CD4-positive, alpha-beta T cell (primary cell): Measurements from ENCODE around the gene BCL2A1. TPM values are rescaled to one million over a fixed set of nuclear protein-coding genes. Genes with fewer than 3 reads are reported as not detected.

ENCODE experiments used
- ATAC-seq: fragments of 200-7000 bp; cut with Tn5 transposase; one replicate; pipeline ENCODE4 v1.10.0; 2022; ENCODE audit warnings: mild to moderate bottlenecking; ENCODE audit not compliant: poor library complexity
- CTCF ChIA-PET: fragments of 350-600 bp; sonication (Branson Sonifier 250); formaldehyde crosslinking; loops from one replicate; lab custom pipeline; 2021; ENCODE audit warnings: antibody characterized with exemption, inconsistent platforms; lab: Charles Lee
- POLR2A ChIA-PET: fragments of 350-600 bp; sonication (Branson Sonifier 250); formaldehyde crosslinking; loops from one replicate; lab custom pipeline; 2021; ENCODE audit warnings: antibody characterized with exemption, inconsistent platforms; lab: Charles Lee
- DNase-seq, 14 experiments: peaks; one replicate each; pipeline ENCODE4 v3.0.0-alpha.2; 2013 to 2020; ENCODE audit warnings: mixed read lengths in 2 of 14
- H3K27ac ChIP-seq, 2 donors: one replicate each; pipeline versions ENCODE4 v1.5.1 to v1.7.0; 2013; ENCODE audit warnings: low read length in 2 of 2, low read depth in 1 of 2, mild to moderate bottlenecking in 1 of 2
- H3K27me3 ChIP-seq, 2 experiments: 1 replicate in 1 of 2; 2 replicates in 1 of 2; pipeline versions ENCODE4 v1.6.1 to v1.7.0; 2013; ENCODE audit warnings: low read length in 2 of 2, control low read depth in 1 of 2, mild to moderate bottlenecking in 1 of 2, moderate library complexity in 1 of 2; ENCODE audit not compliant: insufficient read depth in 2 of 2, control insufficient read depth in 1 of 2
- H3K36me3 ChIP-seq: one replicate; pipeline ENCODE4 v1.6.1; 2013; ENCODE audit warnings: low read length, control low read depth; ENCODE audit not compliant: insufficient read depth
- H3K4me1 ChIP-seq: one replicate; pipeline ENCODE4 v1.6.1; 2013; ENCODE audit warnings: low read length, control low read depth; ENCODE audit not compliant: insufficient read depth
- H3K4me3 ChIP-seq: one replicate; pipeline ENCODE4 v1.5.1; 2013; ENCODE audit warnings: mild to moderate bottlenecking, low read length, moderate library complexity
- H3K9me3 ChIP-seq, 2 experiments: 1 replicate in 1 of 2; 2 replicates in 1 of 2; pipeline versions ENCODE4 v1.6.1 to v1.7.0; 2013; ENCODE audit warnings: low read length in 2 of 2, mild to moderate bottlenecking in 2 of 2, control low read depth in 1 of 2, moderate library complexity in 1 of 2; ENCODE audit not compliant: control insufficient read depth in 1 of 2, insufficient read depth in 1 of 2
- H3K27ac Mint-ChIP-seq: one replicate; pipeline ENCODE4 v1.8.0; 2020; ENCODE audit warnings: mixed read lengths
- H3K27me3 Mint-ChIP-seq: one replicate; pipeline ENCODE4 v1.8.0; 2021; ENCODE audit warnings: mixed read lengths
- H3K36me3 Mint-ChIP-seq: one replicate; pipeline ENCODE4 v1.8.0; 2021; ENCODE audit warnings: low read depth, mixed read lengths
- H3K4me1 Mint-ChIP-seq: one replicate; pipeline ENCODE4 v1.8.0; 2021; ENCODE audit warnings: low read depth, mixed read lengths
- H3K4me3 Mint-ChIP-seq: one replicate; pipeline ENCODE4 v1.8.0; 2020; ENCODE audit warnings: mild to moderate bottlenecking, mixed read lengths
- H3K9me3 Mint-ChIP-seq: one replicate; pipeline ENCODE4 v1.8.0; 2020; ENCODE audit warnings: mixed read lengths
- intact Hi-C, 2 experiments: fragments of 100-400 bp; cut with DNase I in 1 of 2; cut with micrococcal nuclease in 1 of 2; formaldehyde crosslinking; loops; one replicate each; pipeline versions ENCODE4 v1.15.1 to v1.9.0; 2023 to 2025; cut with DNase I, micrococcal nuclease
- total RNA-seq, 174 experiments: library from RNA in 2 of 174; stranded (reverse) in 2 of 174; gene quantifications; one replicate each; pipeline ENCODE4 v1.2.3 and lab custom pipeline; 2021 to 2026
- TF ChIP-seq, protein P1 (sequence below): fragments of 200-600 bp; IDR thresholded peaks from one replicate; pipeline ENCODE4 v1.8.0; 2022; ENCODE audit warnings: antibody characterized with exemption, mild to moderate bottlenecking

Gene BCL2A1
- total RNA-seq, 2 experiments from 2014 or later = 18.7 to 20.0 TPM

DNA sequence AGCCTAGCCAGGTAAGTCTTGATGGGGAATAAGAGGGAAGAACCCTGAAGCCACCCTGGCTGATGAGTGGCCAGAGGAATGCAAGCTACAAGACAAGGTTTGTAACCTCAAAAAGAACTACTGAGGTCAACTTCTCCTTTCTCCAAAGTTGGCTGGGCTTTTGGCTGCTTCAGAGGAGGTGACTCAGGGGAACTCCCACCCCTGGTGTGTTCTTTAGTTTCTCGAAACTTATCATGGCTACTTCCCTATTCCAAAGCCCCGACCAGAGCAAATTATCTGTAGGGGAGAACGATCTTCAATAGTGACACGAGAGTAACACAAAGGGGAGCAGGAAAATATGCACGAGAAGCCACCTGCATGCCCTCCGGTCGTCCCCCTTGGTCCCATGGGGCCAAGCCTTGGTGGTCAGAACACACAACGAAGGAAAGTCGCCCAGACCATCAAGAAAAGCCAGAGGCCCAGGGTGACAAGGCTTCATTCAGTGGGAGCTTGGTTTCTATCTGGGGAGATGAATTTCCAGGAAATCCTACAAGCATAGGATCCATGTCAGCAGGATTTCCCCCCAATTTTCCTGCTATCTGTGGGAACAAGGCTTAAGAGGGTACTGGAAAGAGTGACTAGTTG, 6.5 kb upstream of the BCL2A1 start:
- TF ChIP-seq, protein P1, sequence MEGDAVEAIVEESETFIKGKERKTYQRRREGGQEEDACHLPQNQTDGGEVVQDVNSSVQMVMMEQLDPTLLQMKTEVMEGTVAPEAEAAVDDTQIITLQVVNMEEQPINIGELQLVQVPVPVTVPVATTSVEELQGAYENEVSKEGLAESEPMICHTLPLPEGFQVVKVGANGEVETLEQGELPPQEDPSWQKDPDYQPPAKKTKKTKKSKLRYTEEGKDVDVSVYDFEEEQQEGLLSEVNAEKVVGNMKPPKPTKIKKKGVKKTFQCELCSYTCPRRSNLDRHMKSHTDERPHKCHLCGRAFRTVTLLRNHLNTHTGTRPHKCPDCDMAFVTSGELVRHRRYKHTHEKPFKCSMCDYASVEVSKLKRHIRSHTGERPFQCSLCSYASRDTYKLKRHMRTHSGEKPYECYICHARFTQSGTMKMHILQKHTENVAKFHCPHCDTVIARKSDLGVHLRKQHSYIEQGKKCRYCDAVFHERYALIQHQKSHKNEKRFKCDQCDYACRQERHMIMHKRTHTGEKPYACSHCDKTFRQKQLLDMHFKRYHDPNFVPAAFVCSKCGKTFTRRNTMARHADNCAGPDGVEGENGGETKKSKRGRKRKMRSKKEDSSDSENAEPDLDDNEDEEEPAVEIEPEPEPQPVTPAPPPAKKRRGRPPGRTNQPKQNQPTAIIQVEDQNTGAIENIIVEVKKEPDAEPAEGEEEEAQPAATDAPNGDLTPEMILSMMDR = no peak
- Histone ChIP-seq H3K27me3 (no peaks in the 10 kb centered on the region), H3K36me3 (no peaks in the 10 kb centered on the region), H3K9me3 (no peaks in the 10 kb centered on the region), H3K27ac (peak overlapping the region in 1 of 2 donors; percentile 36), H3K4me3 (no peak overlapping the region), H3K4me1 (peaks cover 8% of the 10 kb centered on the region)
- Mint-ChIP-seq H3K36me3 (no peaks in the 10 kb centered on the region), H3K9me3 (no peaks in the 10 kb centered on the region), H3K27me3 (no peaks in the 10 kb centered on the region), H3K27ac (no peak overlapping the region), H3K4me1 (peaks cover 13% of the 10 kb centered on the region), H3K4me3 (no peak overlapping the region)
- no peak for ATAC-seq
- intact Hi-C loops = no loop called here
- ChIA-PET POLR2A (interaction anchor here (0.6 kb wide), 1 partner anchor 121 kb away, joined by 4 read pairs; no protein-coding TSS in a partner anchor), CTCF (interaction anchor here (1.0 kb wide), 1 partner anchor 43 kb away, joined by 3 read pairs; no protein-coding TSS in a partner anchor)
- DNase-seq = peak in 2 of 14 experiments; percentile 60 to 73

DNA sequence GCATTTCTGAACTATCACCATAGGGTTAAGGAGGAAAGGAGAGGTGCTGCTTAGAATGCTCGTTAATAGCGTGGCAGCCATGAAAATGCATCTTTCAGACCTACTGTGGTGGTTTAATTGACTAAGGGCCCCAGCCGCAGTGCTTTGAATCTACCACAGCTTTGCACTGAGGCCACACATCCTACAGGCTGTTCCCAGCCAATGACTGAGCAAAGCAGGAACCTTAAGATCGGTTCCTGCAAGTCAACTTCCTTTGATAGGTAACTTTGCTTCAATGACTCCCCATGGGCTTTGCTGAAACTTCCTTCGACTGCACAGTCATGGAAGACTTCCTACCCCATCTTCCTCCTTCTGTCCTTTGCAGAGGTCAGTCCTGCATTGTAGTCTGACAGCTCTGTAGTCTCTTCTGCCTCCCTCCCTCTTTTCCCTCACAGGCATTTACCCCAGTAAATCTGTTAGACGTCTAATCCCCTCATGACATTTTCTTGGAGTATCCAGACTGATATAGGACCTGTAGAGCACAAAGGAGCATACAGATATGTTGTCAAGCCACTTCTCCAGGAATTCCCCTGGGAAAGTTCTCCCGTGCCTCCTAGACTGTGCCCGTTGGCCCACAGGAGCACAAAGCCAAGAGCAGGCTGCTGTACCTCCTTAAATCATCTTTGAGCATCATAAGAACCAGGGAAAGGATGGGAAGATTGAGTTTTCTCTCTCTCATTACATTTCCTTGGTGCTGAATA, 2.6 kb upstream of the BCL2A1 start:
- Mint-ChIP-seq H3K36me3 (peaks cover 3% of the 10 kb centered on the region), H3K4me1 (peaks cover 39% of the 10 kb centered on the region), H3K27me3 (no peaks in the 10 kb centered on the region), H3K9me3 (no peaks in the 10 kb centered on the region), H3K4me3 (no peak overlapping the region), H3K27ac (peak overlapping the region; percentile 26)
- intact Hi-C loops = loop anchor here in 1 of 2 experiments (2.0 kb wide), 1 partner anchor 77 kb away; the partner anchor contains the start of gene MTHFS
- ATAC-seq (no peak), DNase-seq (peak in 2 of 14 experiments; percentile 13 to 44)
- peaks cover 18% of the 10 kb centered on the region for H3K4me1 ChIP-seq
- no peak overlapping the region for H3K27ac ChIP-seq
- POLR2A ChIA-PET = no interaction called here
- no peak overlapping the region for H3K4me3 ChIP-seq
- H3K9me3 ChIP-seq = no peaks in the 10 kb centered on the region
- CTCF ChIA-PET = interaction anchor here (1.0 kb wide), 1 partner anchor 77 kb away, joined by 3 read pairs; the partner anchor contains the start of gene MTHFS
- H3K36me3 ChIP-seq = no peaks in the 10 kb centered on the region
- TF ChIP-seq, protein P1 = no peak
- H3K27me3 ChIP-seq = no peaks in the 10 kb centered on the region

- Mint-ChIP-seq H3K4me3 (no peak overlapping the region), H3K36me3 (peaks cover 3% of the 10 kb centered on the region), H3K4me1 (peaks cover 46% of the 10 kb centered on the region), H3K27ac (peak overlapping the region; percentile 26), H3K27me3 (no peaks in the 10 kb centered on the region), H3K9me3 (no peaks in the 10 kb centered on the region)
- Histone ChIP-seq H3K4me3 (no peak overlapping the region), H3K27ac (no peak overlapping the region), H3K9me3 (no peaks in the 10 kb centered on the region), H3K36me3 (no peaks in the 10 kb centered on the region), H3K4me1 (peaks cover 16% of the 10 kb centered on the region), H3K27me3 (no peaks in the 10 kb centered on the region)
- CTCF ChIA-PET = interaction anchor here (1.0 kb wide), 1 partner anchor 76 kb away, joined by 3 read pairs; the partner anchor contains the start of gene MTHFS
- DNase-seq (no peak), ATAC-seq (no peak)
- intact Hi-C loops = loop anchor here in 1 of 2 experiments (2.0 kb wide), 1 partner anchor 76 kb away; the partner anchor contains the start of gene MTHFS
- TF ChIP-seq, protein P1 = no peak
- POLR2A ChIA-PET = no interaction called here
These were observed 1.9 kb upstream of the BCL2A1 start for GRCh38 chr15:79972863-79973262.
